GM21367 (cell line): ENCODE measurements around the gene ASPHD2.

Source experiments
- ATAC-seq: cut with Tn5 transposase; IDR thresholded peaks from one replicate; pipeline ENCODE4 v1.9.1; 2021; ENCODE audit not compliant: unreplicated experiment

ASPHD2 gene

DNA sequence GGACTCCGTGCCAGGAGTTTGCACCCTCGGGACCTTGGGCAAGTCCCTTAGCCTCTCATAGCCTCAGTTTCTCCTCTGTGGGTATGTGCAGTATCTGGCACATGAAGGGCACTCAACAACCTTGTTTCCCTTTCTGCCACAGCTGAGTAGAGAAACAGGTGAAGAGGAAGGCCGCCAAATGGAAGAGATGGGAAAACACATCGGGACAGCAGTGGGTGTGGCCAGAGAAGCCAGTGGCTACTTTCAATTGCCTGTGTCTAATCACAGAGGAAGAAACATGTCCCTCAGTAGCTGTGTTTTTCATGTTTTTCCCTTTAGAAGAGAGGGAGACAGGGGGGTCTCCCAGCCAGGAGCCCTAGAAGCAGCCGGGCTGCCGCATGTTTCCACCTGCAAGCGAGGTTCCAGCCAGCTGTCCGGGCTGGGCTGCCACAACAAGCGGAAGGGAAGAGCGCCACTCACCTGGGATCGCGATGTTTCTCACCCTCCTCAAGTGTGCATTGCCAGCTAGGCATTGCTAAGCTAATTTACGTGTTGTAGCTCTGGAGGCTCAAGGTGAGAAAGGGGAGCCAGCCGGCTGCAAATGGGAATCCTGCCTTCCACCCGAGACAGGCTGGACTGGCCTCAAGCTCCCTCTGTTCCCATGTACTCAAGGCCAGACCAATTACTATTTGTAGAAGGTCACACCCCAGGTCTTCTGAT, 16.7 kb downstream of the ASPHD2 start:
- no peak for ATAC-seq

DNA sequence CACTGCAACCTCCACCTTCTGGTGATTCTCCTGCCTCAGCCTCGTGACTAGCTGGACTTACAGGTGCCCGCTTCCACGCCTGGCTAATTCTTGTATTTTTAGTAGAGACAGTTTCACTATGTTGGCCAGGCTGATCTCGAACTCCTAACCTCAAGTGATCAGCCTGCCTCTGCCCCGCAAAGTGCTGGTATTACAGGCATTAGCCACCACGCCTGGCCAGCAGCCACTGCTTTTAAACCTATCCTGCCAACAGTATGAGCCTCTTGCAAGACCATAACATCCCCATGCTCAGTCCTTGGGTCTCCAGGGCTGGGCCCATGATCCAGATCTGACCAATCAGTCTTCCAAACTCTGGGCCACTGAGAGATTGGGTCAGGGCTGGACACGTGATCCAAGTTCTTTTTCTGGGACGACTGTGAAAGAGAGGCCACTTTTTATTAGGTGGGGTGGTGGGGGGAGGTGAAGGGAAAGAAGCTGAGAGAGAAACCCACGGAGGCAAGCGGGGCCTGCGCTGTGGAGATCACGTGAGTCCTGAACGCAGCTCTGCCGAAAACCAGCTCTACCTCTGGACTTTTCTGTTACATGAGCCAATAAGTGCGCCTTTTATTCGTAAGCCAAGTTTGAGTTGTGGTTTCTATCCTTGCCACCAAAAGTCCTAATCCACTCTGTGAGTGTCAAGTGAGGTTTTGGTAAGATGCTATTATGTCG, 17.9 kb downstream of the ASPHD2 start:
- ATAC-seq: no peak

DNA sequence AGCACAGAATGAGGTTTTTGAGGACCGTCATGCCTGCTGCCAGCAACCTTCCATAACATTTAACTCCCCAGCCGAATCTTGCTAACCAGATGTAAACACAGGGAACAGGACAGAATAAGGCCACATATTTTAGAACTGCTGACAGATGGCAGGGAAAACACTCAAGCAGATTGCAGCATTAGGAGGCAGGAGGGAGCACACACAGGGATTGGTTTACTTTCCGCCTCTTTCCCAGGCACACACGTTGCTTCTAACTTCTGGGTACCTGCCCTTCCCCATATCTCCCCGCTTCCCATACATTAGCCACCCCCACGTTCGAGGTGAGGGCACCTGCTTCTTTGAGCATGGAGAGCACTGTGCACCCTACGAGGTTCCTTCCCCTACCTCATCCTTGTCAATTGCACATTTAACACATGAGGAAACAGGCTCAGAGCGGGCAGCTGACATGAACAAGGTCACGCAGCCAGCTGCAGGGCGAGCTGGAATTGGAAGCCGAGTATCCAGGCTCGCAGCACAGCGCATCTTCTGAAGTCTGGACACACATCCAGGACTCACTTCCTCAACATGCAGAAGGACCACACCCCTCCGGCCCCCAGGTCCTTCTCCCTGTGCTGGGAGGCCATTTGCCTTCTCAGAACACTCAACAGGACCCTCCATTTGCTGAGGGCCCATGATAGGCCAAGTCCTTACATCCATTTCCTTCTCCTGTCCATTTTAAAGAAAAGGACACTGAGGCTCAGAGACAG, 18.7 kb downstream of the ASPHD2 start:
- no peak for ATAC-seq

DNA sequence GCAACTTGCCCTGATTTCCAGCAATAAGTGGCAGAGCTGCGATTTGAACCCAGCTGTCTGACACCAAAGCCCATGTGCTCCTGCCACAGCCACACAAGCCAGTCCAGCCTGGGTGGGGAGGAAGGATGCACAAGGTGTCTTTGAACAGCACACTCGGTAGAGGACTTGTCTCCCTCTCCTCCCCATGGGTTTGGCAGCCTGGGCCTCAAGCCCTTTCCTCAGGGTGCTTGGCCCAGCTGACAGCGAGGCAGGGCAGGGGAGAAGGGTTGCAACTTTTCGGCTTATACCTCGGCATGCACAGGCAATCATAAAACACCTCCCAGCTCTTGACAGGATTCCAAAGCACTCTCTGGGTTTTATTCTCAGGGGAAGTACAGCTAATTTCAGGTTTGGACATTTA, 19.3 kb downstream of the ASPHD2 start:
- ATAC-seq: no peak

DNA sequence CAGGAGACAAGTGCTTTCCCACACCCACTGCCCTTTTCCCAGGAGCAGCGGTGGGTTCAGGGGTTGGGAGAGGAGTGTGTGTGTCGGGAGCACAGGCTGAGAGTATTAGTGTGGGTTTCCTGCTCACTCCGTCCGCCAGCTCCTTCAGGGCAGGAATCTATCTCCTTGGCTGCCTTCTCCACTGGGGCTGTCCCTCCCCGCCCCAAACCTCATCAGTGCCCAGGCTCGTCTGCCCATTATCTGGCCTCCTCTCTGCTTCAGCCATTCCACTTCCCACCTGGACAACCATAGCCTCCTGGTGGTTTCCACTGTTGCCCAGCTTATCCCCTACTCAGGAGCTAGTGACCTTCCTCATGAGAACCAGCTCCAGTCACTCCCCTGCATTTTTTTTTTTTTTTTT, 19.9 kb downstream of the ASPHD2 start:
- no peak for ATAC-seq

DNA sequence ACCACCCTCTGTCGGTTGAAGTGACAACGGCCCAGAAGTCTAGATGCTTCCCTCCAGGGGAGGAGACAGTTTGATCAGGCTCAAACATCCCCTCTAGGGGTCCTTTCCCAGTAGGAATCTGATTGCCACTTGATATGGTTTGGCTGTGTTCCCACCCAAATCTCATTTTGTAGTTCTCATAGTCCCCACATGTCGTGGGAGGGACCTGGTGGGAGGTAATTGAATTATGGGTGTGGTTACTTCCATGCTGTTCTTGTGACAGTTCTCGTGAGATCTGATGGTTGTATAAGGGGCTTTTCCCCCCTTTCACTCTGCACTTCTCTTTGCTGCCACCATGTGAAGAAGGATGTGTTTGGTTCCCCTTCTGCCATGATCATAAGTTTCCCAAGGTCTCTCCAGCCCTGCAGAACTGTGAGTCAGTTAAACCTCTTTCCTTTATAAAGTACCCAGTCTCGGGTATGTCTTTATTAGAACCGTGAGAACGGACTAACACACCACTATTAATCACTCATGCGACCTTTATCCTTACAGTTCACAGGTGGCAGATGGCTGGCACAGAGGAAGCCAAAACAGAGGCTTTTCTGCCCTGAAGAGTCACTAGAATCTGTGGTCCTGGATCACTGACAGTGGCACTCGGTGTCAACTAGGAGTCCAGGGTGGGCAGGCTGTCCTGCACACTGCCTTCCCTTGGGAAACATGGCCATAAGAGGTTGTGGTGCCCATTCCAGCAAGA, 21.6 kb downstream of the ASPHD2 start:
- no peak for ATAC-seq

DNA sequence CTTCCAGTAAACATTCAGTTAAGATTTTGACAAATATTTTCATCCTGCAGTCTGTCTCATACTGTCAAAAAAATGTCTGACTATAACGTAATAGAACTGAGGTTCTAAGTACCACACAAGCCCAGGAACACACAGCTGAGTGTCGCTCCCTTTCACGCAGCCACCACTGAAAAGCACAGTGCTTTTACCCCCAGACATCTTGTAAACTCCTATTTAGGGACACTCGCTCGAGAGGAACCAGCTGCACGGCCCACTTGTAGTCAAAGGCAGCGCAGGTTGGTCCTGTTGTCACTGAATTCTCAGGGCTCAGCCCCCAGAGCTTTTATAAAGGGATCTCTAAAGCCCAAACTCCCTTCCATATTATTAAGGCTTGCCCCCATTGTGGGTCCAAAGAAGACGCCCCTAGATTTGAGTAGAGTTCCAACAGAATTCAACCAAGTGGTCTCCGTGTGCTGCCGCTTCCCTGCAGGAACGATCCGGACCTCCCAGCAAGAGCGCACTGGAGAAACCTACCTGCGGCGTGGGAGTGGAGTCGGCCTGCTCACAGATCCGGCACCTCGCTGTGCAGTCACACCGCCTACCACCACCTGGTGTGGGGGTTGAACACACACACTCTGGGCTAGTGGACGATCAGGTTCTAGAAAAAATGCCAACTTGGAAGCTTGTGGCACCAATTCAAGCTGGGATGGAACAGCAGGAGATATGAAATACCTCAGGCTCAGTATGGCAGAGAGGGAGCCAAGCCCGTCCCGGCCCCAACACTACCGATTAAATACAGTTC, 23.4 kb downstream of the ASPHD2 start:
- ATAC-seq: no peak

DNA sequence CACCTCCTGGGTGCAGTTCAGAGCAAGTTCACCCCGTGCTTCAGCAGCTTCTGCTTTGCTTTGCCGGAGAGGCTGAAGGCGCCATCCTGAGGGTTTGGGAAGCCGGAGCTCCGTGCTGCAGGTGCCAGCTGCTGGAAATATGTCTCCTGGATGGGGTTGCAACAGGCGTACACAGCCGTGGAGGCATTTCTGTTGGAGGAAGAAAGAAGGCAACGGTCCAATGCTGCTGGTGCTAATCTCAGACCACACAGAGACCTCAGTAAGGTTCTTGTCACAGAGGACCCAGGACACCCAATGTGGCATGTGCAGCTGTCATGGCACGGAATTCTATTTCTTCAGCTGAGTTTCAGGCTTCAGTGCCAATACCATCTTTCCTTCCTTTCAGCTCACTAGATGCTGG, 24.2 kb downstream of the ASPHD2 start:
- no peak for ATAC-seq

DNA sequence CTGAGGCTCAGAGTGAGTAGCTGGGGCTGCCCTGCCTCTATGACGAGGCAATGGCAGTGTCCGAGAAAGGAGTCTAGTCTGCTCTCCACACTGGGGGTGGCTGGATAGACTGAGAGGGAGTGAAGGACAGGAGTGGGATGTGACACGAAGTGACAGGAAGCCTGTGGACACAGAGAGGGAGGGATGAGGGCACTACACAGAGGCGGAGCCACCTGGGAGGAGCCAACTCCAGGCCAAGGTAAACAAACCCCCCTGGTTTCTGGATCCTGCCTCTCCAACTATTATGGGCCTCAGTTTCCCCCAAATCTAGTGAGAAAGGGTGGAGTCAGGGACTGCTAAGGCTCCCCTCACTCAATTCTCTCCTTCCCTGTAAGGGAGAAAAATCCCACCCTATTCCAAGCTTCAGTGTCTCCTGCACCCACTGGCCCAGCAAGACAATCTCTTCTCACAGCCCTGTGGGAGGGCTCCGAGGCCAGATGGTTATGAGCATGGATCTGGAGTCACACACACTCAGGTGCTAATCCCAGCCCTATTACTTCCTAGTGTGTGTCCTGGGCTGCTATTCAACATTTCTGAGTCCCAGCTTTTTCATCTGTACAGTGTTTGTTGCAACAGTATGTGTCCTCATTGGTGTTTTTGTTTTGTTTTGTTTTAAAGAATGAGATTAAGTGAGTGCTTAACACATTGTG, 24.9 kb downstream of the ASPHD2 start:
- no peak for ATAC-seq

DNA sequence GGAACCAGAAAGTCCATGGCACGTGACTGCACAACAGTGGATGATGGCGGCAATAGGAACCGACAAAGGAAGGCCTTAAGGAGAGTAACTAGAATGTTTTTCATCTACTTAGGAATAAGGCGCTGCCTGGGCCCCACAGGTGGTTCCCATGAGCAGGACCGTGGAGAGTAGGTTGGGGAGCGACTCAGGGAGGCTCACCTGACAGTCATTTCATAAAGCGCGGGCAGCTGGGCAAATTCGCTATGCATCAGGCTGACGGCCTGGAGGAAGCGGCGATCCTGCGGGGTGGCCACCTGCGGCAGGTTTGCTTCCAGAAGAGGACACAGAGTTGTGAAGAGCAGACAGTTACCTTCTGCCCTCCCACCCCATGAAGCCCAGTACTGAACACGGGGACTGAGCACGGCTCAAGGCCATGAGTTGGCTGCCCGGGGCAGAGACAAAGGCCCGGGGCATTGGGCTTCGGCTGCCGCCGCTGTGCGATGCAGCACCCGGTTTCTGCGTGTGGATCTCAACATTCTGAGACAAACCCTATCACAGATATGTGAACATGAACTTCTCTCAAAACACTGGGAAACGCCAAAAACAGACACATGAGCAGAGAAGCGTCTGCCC, 28.7 kb downstream of the ASPHD2 start:
- ATAC-seq: no peak

DNA sequence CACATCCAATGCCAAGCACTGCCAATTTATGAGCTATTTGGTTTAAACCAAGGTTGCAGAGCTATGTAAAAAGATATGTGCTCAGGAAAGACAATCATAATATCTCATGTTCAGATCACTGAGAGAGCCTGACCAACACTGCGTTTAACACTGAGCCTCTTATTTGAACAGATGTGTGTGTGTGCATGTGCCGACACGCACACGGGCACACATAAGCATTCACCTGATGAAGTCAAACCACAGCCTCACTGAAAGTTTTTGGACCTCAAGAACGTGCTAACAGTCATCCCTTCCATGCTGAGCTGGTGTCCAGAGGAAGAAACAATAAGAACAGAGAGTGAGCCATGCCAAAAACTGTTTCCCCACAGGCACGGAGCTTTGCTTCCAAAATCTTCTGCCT, 31.1 kb downstream of the ASPHD2 start:
- ATAC-seq: no peak

DNA sequence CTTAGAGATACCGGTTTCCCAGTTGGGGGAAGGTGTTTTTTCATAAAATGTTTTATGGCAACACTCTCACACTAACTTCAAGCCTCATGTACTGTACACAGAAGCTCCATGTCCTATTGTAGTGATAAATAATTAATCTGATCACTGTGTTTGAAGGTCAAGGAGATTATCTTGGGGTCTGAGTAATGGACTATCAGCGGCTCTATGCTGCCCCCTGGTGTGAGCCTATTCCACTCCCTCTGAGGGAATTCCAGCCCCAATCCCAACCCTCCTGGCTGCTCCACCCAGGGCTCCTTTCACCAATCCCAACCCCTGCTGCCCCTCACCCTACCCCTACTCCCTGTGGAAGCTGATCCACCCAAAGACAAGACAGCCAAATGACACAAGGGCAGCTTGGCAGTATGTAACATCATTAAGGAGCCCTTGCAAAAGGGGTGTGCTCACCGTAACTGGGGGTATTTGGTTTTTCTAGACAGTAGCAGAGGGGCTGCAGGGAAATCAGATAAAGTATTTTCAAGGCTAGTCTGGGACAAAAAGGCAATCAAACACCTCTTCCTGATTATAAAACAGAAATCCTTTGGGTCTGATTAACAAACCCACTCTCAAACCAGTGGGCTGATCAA, 32.2 kb downstream of the ASPHD2 start:
- ATAC-seq: no peak

DNA sequence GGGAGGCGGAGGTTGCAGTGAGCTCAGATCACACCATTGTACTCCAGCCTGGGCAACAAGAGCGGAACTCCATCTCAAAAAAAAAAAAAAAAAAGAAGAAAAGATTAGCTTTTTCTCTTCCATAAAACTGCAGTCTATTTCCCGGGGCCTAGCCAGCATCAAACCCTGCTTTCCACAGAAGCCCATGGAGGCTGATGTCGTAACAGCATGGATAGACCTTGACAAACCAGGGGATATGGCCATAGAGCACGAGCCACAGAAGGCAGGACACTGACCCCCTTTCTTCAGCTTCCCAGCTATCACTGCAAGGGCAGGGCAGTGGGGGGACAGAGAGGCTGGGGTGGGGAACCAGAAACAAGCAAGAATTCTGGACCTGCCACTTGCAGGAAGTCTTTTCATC, 33.0 kb downstream of the ASPHD2 start:
- no peak for ATAC-seq

DNA sequence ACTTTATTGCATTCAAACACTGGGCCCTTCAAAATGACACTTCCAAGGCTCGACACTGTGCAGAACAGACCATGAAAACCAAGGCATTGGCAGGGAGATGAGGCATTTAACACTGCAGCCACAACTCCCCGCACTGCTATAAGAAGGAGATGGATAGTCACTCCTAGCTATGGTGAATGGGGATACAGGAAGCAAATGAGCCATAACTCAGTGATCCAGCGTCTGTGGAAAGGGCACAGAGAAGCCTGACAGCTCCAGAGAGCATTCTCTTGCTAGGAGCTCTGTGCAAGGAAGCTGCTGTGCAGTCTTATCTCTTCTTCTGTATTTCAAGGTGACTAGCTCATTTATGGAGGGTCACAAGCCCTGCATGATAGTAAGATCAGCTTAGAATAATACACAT, 33.6 kb downstream of the ASPHD2 start:
- ATAC-seq: no peak

DNA sequence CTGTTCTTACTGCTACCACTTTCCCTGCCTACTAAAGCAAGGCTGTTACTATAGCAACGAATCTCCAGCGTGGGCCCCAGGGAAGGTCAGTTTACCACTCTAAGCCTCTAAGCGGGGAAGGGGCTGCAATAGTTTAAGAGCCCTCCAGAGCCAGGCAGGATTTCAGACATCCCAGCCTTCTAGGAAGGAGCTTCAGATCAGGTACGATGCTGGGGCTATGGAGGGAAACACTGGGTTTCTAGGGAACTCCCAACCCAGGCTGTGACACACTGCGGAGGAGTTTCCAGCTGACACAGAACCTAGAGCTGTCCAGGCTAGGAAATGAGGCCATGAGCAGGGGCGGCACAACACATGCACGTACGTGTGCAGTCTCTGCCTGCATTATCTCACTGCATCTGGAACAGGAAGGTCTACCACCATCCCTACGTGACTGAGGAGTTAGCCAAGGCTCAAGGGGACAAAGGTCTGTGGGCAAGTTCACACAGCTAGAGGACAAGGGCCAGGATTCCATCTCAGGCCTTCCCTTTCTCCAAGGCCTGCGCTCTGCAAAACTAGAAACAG, 34.1 kb downstream of the ASPHD2 start:
- ATAC-seq: no peak

DNA sequence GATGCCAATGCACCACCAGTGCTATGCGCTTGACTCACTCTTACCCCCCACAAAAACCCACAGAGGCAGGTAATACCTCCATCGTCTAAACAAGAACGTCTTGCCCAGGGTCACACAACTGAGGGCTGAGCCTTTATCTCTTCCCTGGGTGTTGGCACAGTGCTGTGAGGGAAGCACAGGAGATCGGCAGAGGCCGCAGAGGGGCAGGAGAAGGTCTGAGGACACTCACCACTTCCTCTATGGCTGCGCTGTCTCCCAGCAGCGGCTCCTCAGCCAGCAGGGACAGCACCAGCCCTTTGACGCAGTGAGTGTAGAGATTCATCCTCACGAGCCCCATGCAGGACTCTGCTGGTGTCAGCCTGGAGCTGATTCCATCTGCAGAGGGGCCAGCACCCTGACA, 34.6 kb downstream of the ASPHD2 start:
- ATAC-seq: no peak

DNA sequence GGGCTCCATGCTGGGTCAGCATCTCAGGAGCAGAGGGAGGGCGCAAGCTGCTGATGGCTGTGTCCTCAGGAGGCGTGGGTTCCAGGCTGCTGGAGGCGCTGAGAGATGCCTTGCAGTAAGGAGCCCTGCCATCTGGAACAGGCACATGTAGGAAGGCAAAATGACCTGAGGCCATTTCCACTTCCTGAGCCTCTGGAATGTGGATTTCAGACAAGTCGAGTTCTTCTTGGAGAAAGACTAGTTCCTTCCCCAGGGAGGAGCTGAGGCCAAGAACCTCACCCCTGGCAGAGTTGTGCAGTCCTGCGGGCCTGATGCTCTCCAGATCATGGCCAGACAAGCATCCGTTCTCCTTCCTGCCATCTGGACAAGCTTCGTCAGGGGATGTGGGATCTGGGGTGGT, 35.3 kb downstream of the ASPHD2 start:
- ATAC-seq: no peak

DNA sequence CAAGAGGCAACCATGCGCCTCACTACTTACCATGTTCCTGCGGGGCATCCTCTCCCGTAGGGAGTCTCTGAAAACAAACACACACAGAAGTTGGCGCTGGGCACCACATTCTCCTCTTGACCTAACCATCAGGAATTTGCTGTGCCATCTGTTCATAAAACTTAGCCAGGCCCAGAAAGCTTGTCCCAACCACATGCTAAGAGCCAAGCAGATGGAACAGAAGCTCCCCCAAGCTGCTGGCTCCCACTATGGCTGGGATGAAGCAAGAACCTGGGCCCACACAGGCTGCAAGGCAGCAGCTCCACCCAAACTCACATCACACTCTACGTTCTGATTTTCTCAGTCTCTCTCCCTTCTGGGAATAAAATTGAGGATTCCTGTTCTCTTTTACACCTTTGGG, 37.1 kb downstream of the ASPHD2 start:
- ATAC-seq: no peak

DNA sequence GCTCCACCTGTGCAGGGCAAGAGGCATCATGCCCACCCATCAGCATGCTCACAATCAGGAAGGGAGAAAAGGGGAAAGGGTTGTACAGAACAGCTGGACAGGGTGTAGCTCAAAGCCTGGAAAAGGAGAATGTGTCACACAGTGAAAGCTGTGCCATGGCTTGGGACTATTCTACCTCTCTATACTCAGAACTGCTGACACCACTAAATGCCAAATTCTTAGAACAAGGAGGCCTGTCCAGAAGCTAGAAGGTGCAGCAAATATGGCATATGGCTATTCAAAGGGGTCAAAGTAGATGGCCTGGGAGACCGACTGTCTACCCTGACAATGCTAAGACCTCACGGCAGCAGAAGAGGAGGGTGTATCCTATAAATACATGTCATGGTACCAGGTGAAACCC, 41.7 kb downstream of the ASPHD2 start:
- no peak for ATAC-seq
